Stimulated activated naive CD8-positive, alpha-beta T cell treated with anti-CD3 and anti-CD28 coated beads, Interleukin-15, Interleukin-2, amounts not matched to agents 100 ng/mL and 50 ng/mL, for 24 hours (primary cell): ENCODE results near the gene ASGR1.
A peak's percentile ranks its signal among the peaks of the same experiment; 100 is the strongest.

Experiments used
- H3K27ac Mint-ChIP-seq: one replicate; pipeline ENCODE4 v1.8.0; 2021; ENCODE audit warnings: mild to moderate bottlenecking, mixed read lengths
- H3K27me3 Mint-ChIP-seq: one replicate; pipeline ENCODE4 v1.8.0; 2021; ENCODE audit warnings: mixed read lengths
- H3K36me3 Mint-ChIP-seq: one replicate; pipeline ENCODE4 v1.8.0; 2021; ENCODE audit warnings: low read depth, mixed read lengths
- H3K4me1 Mint-ChIP-seq: one replicate; pipeline ENCODE4 v1.8.0; 2021; ENCODE audit warnings: low read depth, mixed read lengths
- H3K4me3 Mint-ChIP-seq: one replicate; pipeline ENCODE4 v1.8.0; 2021; ENCODE audit warnings: mild to moderate bottlenecking, mixed read lengths
- H3K9me3 Mint-ChIP-seq: one replicate; pipeline ENCODE4 v1.8.0; 2021; ENCODE audit warnings: mixed read lengths

ASGR1 gene, protein sequence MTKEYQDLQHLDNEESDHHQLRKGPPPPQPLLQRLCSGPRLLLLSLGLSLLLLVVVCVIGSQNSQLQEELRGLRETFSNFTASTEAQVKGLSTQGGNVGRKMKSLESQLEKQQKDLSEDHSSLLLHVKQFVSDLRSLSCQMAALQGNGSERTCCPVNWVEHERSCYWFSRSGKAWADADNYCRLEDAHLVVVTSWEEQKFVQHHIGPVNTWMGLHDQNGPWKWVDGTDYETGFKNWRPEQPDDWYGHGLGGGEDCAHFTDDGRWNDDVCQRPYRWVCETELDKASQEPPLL

GRCh38 chr17:7179317-7180254, at the start of gene ASGR1:
ASGR1 (minus strand) TSS chr17:7179370; CDS start chr17:7178563, 807 bp downstream.
- H3K4me3 Mint-ChIP-seq: peak within 1 kb of the TSS; percentile 74
- no peaks in the 10 kb centered on the region for H3K9me3 Mint-ChIP-seq
- H3K27me3 Mint-ChIP-seq: peaks cover 12% of the 10 kb centered on the region
- H3K4me1 Mint-ChIP-seq: peaks cover 14% of the 10 kb centered on the region
- no peak within 1 kb of the TSS for H3K27ac Mint-ChIP-seq
- H3K36me3 Mint-ChIP-seq: no peaks in the 10 kb centered on the region

- H3K9me3 Mint-ChIP-seq: no peaks in the 10 kb centered on the region
- no peak overlapping the region for H3K27ac Mint-ChIP-seq
- H3K27me3 Mint-ChIP-seq: no peaks in the 10 kb centered on the region
- no peak overlapping the region for H3K4me3 Mint-ChIP-seq
- peaks cover 40% of the 10 kb centered on the region for H3K36me3 Mint-ChIP-seq
- H3K4me1 Mint-ChIP-seq: peaks cover 36% of the 10 kb centered on the region
Measured at GRCh38 chr17:7228920-7229319, 49.8 kb upstream of the ASGR1 start.

GRCh38 chr17:7226721-7227710, 47.8 kb upstream of the ASGR1 start:
- Mint-ChIP-seq H3K9me3 (no peaks in the 10 kb centered on the region), H3K27me3 (no peaks in the 10 kb centered on the region), H3K36me3 (peaks cover 40% of the 10 kb centered on the region), H3K4me3 (no peak overlapping the region), H3K4me1 (peaks cover 19% of the 10 kb centered on the region), H3K27ac (no peak overlapping the region)

DNA sequence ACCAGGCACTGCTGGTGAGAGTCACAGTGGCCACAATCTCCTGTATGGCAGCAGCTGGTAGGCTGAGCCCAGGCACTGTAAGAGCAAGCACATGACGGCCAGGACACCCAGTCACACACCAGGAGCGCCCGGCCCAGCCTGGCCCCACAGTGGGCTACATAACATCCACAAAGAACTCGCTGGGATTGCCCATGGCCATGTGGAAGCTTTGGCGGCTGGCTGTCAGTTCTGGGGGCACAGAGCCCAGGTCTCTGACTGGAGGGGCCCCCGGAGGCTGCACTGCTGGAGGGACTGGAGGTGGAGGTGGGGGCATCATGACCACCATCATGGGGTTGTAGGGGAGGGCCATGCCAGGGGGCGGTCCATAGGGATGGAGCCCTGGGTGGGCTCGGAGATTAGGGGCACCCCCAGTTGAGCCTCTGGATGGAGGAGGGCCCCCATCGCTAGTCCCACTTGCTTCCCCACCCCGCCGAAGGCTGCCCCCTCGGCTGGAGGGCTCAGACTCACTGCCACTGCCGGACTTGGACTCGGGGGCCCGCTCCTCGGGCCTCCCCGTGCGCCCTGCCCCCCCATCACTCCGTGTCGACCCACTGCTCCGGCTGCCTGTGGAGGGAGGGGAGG, 46.7 kb upstream of the ASGR1 start:
- Mint-ChIP-seq H3K9me3 (no peaks in the 10 kb centered on the region), H3K27me3 (no peaks in the 10 kb centered on the region), H3K36me3 (peaks cover 38% of the 10 kb centered on the region), H3K4me1 (peaks cover 21% of the 10 kb centered on the region), H3K4me3 (no peak overlapping the region), H3K27ac (no peak overlapping the region)

DNA sequence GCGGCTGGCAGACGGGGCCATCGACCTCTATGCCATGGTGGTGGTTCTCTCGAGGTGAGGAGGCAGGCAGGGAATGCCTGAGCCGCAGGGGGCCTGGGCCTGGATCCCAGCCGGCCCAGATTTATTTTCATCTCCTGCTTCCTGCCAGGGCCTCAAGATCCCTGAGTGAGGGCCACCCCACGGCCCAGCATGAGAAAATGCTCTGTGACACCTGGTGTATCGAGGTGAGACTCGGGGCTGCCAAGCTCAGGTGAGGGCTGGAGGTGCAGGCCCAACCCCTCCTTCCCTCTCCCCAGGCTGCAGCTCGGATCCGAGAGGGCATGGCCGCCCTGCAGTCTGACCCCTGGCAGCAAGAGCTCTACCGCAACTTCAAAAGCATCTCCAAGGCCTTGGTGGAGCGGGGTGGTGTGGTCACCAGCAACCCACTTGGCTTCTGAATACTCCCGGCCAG, 45.5 kb upstream of the ASGR1 start:
- Mint-ChIP-seq H3K4me1 (peaks cover 28% of the 10 kb centered on the region), H3K36me3 (peaks cover 38% of the 10 kb centered on the region), H3K9me3 (no peaks in the 10 kb centered on the region), H3K27ac (no peak overlapping the region), H3K4me3 (no peak overlapping the region), H3K27me3 (no peaks in the 10 kb centered on the region)

- no peaks in the 10 kb centered on the region for H3K27me3 Mint-ChIP-seq
- H3K9me3 Mint-ChIP-seq: no peaks in the 10 kb centered on the region
- peaks cover 33% of the 10 kb centered on the region for H3K36me3 Mint-ChIP-seq
- peaks cover 33% of the 10 kb centered on the region for H3K4me1 Mint-ChIP-seq
- no peak overlapping the region for H3K4me3 Mint-ChIP-seq
- no peak overlapping the region for H3K27ac Mint-ChIP-seq
Measured at GRCh38 chr17:7224110-7224509, 44.9 kb upstream of the ASGR1 start.

GRCh38 chr17:7223375-7223774, 44.2 kb upstream of the ASGR1 start:
- peaks cover 26% of the 10 kb centered on the region for H3K36me3 Mint-ChIP-seq
- no peak overlapping the region for H3K27ac Mint-ChIP-seq
- H3K4me1 Mint-ChIP-seq: peaks cover 33% of the 10 kb centered on the region
- no peaks in the 10 kb centered on the region for H3K27me3 Mint-ChIP-seq
- H3K9me3 Mint-ChIP-seq: no peaks in the 10 kb centered on the region
- no peak overlapping the region for H3K4me3 Mint-ChIP-seq

DNA sequence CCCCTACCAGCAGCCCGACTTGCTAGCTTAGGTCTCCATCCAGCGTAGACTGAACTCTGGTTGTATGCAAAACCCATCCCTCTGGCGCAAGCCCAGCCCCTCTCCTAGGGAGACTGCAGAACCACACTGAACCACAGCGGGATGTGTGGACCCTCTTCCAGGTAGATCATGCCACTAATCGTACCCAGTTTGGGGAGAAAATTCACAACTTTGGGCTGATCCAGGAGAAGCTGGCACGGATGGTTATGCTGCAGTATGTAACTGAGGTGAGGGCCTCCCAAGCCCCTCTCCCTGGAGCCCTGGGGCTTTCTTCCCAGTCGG, 43.8 kb upstream of the ASGR1 start:
- Mint-ChIP-seq H3K4me1 (peaks cover 33% of the 10 kb centered on the region), H3K27ac (no peak overlapping the region), H3K36me3 (peaks cover 22% of the 10 kb centered on the region), H3K9me3 (no peaks in the 10 kb centered on the region), H3K4me3 (no peak overlapping the region), H3K27me3 (no peaks in the 10 kb centered on the region)

DNA sequence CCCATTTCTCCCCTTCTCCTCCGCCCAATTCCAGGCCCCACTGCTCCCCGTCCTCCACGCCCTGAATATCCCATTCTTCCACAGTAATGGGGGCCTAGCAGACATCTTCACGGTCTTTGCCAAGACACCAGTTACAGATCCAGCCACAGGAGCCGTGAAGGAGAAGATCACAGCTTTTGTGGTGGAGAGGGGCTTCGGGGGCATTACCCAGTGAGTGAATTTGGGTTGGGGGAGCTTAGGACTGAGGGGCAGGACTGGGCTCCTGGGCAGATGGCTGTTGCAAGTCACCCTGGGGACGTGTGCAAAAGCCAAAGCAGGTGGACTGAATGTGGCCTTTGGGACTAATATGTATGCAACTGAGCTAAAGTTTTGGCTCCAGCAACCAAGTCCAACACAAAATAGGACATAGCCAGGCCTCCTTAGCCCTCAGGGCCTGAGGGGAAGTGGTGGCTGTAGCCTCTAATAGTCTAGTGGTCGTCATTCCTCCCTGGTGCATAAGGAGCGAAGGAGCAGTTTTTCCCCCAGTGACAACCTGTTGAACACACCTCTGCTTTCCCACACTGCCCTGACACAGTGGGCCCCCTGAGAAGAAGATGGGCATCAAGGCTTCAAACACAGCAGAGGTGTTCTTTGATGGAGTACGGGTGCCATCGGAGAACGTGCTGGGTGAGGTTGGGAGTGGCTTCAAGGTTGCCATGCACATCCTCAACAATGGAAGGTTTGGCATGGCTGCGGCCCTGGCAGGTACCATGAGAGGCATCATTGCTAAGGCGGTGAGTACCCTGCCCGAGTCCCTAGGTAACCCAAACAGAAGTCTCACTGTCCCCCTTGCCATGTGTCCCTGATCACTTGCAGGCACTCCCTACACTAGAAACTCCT, 43.2 kb upstream of the ASGR1 start:
- peaks cover 36% of the 10 kb centered on the region for H3K4me1 Mint-ChIP-seq
- no peaks in the 10 kb centered on the region for H3K27me3 Mint-ChIP-seq
- no peaks in the 10 kb centered on the region for H3K9me3 Mint-ChIP-seq
- H3K36me3 Mint-ChIP-seq: peaks cover 19% of the 10 kb centered on the region
- H3K27ac Mint-ChIP-seq: no peak overlapping the region
- H3K4me3 Mint-ChIP-seq: no peak overlapping the region

DNA sequence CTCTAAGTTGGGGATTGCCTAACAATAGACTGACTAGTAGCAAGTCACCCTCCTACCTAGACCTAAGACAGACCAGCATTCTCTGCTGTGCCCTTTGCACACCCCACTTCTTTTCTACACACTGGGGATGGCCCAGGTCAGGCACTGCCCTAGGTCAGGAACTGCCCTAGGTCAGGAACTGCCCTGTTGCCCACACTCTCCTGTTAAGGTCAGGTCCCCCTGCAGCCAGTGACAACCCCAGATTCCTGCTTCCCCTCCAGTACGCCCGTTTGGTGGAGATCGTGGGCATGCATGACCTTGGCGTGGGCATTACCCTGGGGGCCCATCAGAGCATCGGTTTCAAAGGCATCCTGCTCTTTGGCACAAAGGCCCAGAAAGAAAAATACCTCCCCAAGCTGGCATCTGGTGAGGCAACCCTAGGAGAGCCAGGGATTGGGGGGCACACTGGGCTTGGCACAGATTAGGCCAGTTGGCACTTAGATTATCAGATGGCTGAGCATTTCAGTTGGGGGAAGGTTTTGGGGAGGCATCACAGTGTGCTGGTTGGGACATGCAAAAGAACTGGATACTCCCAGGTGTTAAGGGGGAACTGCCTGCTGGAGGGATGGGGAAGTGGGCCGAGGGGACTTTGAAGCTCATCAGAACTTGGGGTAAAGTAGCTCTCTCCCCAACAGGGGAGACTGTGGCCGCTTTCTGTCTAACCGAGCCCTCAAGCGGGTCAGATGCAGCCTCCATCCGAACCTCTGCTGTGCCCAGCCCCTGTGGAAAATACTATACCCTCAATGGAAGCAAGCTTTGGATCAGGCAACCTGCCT, 42.3 kb upstream of the ASGR1 start:
- no peaks in the 10 kb centered on the region for H3K27me3 Mint-ChIP-seq
- peak overlapping the region; percentile 93 for H3K27ac Mint-ChIP-seq
- H3K9me3 Mint-ChIP-seq: no peaks in the 10 kb centered on the region
- H3K4me3 Mint-ChIP-seq: peak overlapping the region; percentile 91
- peaks cover 41% of the 10 kb centered on the region for H3K4me1 Mint-ChIP-seq
- peaks cover 13% of the 10 kb centered on the region for H3K36me3 Mint-ChIP-seq

DNA sequence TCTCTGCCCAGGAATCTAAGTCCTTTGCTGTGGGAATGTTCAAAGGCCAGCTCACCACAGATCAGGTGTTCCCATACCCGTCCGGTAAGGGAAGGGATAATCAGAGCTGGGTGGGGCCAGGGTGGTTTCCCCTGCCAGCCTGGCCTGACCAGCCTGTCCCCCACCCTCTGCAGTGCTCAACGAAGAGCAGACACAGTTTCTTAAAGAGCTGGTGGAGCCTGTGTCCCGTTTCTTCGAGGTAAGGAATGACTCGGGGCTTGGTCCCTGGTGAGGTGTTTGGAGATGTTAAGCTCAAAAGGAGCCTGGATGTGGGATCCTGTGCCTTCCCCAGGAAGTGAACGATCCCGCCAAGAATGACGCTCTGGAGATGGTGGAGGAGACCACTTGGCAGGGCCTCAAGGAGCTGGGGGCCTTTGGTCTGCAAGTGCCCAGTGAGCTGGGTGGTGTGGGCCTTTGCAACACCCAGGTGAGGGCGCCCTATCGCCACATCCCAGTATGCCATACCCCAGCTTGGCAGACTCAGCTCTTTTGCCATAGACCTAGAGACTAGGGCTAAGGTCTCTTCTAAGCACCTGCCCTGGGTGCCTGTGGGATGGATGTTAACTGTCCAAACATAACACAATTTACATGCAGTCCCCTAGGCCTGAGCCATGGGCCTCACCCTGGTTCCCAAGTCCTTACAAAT, 41.6 kb upstream of the ASGR1 start:
- Mint-ChIP-seq H3K36me3 (peaks cover 10% of the 10 kb centered on the region), H3K4me3 (peak overlapping the region; percentile 91), H3K27ac (peak overlapping the region; percentile 93), H3K27me3 (no peaks in the 10 kb centered on the region), H3K4me1 (peaks cover 48% of the 10 kb centered on the region), H3K9me3 (no peaks in the 10 kb centered on the region)

GRCh38 chr17:7219812-7220592, 40.8 kb upstream of the ASGR1 start, which contains the start of the genes ACADVL and DLG4:
ACADVL (plus strand) TSS chr17:7219938; CDS start chr17:7219985, 47 bp downstream.
DLG4 (minus strand) TSS chr17:7219836.
- H3K4me3 Mint-ChIP-seq: peak within 1 kb of the TSS; percentile 91
- H3K27me3 Mint-ChIP-seq: no peaks in the 10 kb centered on the region

More at GRCh38 chr17:7219812-7220592, 40.8 kb upstream of the ASGR1 start, which contains the start of the genes ACADVL and DLG4:
- H3K9me3 Mint-ChIP-seq: no peaks in the 10 kb centered on the region
- peaks cover 10% of the 10 kb centered on the region for H3K36me3 Mint-ChIP-seq
- peaks cover 56% of the 10 kb centered on the region for H3K4me1 Mint-ChIP-seq
- peak within 1 kb of the TSS; percentile 93 for H3K27ac Mint-ChIP-seq
